Activated CD8-positive, alpha-beta memory T cell treated with anti-CD3 and anti-CD28 coated beads, Interleukin-2, amount 10 ng/mL, durations not matched to agents 7 days and 5 days (primary cell): Measurements from ENCODE around the gene NTSR1. TPM values are rescaled to one million over a fixed set of nuclear protein-coding genes. Genes with fewer than 3 reads are reported as not detected.

Experiments used
- ATAC-seq: fragments of 150-1000 bp; cut with Tn5 transposase; one replicate; pipeline ENCODE4 v1.10.0; 2021; ENCODE audit warnings: moderate library complexity
- CTCF ChIA-PET: fragments of 350-600 bp; sonication (Branson Sonifier 250); formaldehyde crosslinking; loops from one replicate; lab custom pipeline; 2021; ENCODE audit warnings: antibody characterized with exemption; lab: Charles Lee
- DNase-seq: peaks from one replicate; pipeline ENCODE4 v3.0.0-alpha.2; 2020
- H3K27ac Mint-ChIP-seq: one replicate; pipeline ENCODE4 v1.8.0; 2021; ENCODE audit warnings: mild to moderate bottlenecking, mixed read lengths
- H3K27me3 Mint-ChIP-seq: one replicate; pipeline ENCODE4 v1.8.0; 2021; ENCODE audit warnings: mixed read lengths
- H3K36me3 Mint-ChIP-seq: one replicate; pipeline ENCODE4 v1.8.0; 2021; ENCODE audit warnings: mild to moderate bottlenecking, mixed read lengths
- H3K4me1 Mint-ChIP-seq: one replicate; pipeline ENCODE4 v1.8.0; 2021; ENCODE audit warnings: mixed read lengths
- H3K4me3 Mint-ChIP-seq: one replicate; pipeline ENCODE4 v1.8.0; 2021; ENCODE audit warnings: mild to moderate bottlenecking, moderate library complexity, mixed read lengths
- H3K9me3 Mint-ChIP-seq: one replicate; pipeline ENCODE4 v1.8.0; 2022; ENCODE audit warnings: low read depth, mixed read lengths
- total RNA-seq, 2 experiments: library from RNA; stranded (reverse); gene quantifications; one replicate each; pipeline ENCODE4 v1.2.3, GENCODE V29; 2021

The NTSR1 gene
- total RNA-seq, 2 experiments from 2014 or later = not detected

- Mint-ChIP-seq H3K4me1 (peaks cover 25% of the 10 kb centered on the region), H3K4me3 (no peak overlapping the region), H3K27ac (no peak overlapping the region), H3K9me3 (no peaks in the 10 kb centered on the region), H3K27me3 (no peaks in the 10 kb centered on the region), H3K36me3 (no peaks in the 10 kb centered on the region)
- ATAC-seq (no peak), DNase-seq (no peak)
- CTCF ChIA-PET = interaction anchor here (1.2 kb wide), 1 partner anchor 35 kb away, joined by 4 read pairs; no protein-coding TSS in a partner anchor
Observed at GRCh38 chr20:62774762-62775161, 66.1 kb downstream of the NTSR1 start.

GRCh38 chr20:62775206-62775605 lies 66.6 kb downstream of the NTSR1 start:
- Mint-ChIP-seq H3K4me3 (no peak overlapping the region), H3K36me3 (no peaks in the 10 kb centered on the region), H3K4me1 (peaks cover 25% of the 10 kb centered on the region), H3K27me3 (no peaks in the 10 kb centered on the region), H3K9me3 (no peaks in the 10 kb centered on the region), H3K27ac (no peak overlapping the region)
- DNase-seq (no peak), ATAC-seq (no peak)
- CTCF ChIA-PET = interaction anchor here (1.2 kb wide), 1 partner anchor 36 kb away, joined by 4 read pairs; no protein-coding TSS in a partner anchor

- CTCF ChIA-PET = interaction anchor here (1.0 to 1.5 kb wide), 2 partner anchors 13 to 32 kb away, joined by 3 to 4 read pairs; no protein-coding TSS in a partner anchor
- Mint-ChIP-seq H3K27me3 (no peaks in the 10 kb centered on the region), H3K4me3 (peak overlapping the region; percentile 59)
Observed at GRCh38 chr20:62776035-62776691, 67.5 kb downstream of the NTSR1 start.

GRCh38 chr20:62776692-62777527 lies 68.3 kb downstream of the NTSR1 start:
- Mint-ChIP-seq H3K9me3 (no peaks in the 10 kb centered on the region), H3K27ac (peak overlapping the region; percentile 93), H3K27me3 (no peaks in the 10 kb centered on the region), H3K4me3 (peak overlapping the region; percentile 59), H3K36me3 (no peaks in the 10 kb centered on the region), H3K4me1 (peaks cover 25% of the 10 kb centered on the region)
- peak; percentile 90 for ATAC-seq
- peak; percentile 88 for DNase-seq
- CTCF ChIA-PET = interaction anchor here (1.0 to 1.5 kb wide), 2 partner anchors 13 to 31 kb away, joined by 3 to 4 read pairs; no protein-coding TSS in a partner anchor

More at GRCh38 chr20:62776035-62776691, 67.5 kb downstream of the NTSR1 start:
- peaks cover 25% of the 10 kb centered on the region for H3K4me1 Mint-ChIP-seq
- peak overlapping the region; percentile 88 for H3K27ac Mint-ChIP-seq
- DNase-seq (no peak), ATAC-seq (no peak)
- no peaks in the 10 kb centered on the region for H3K9me3 Mint-ChIP-seq
- no peaks in the 10 kb centered on the region for H3K36me3 Mint-ChIP-seq

- ATAC-seq (no peak), DNase-seq (no peak)
- Mint-ChIP-seq H3K27me3 (no peaks in the 10 kb centered on the region), H3K4me1 (peaks cover 25% of the 10 kb centered on the region), H3K4me3 (no peak overlapping the region), H3K36me3 (no peaks in the 10 kb centered on the region), H3K27ac (peak overlapping the region; percentile 93), H3K9me3 (no peaks in the 10 kb centered on the region)
- CTCF ChIA-PET = no interaction called here
Observed at GRCh38 chr20:62777528-62777830, 68.8 kb downstream of the NTSR1 start.

- ATAC-seq = no peak
- H3K27ac Mint-ChIP-seq = no peak overlapping the region
- CTCF ChIA-PET = no interaction called here
- H3K36me3 Mint-ChIP-seq = no peaks in the 10 kb centered on the region
- no peaks in the 10 kb centered on the region for H3K27me3 Mint-ChIP-seq
- H3K4me1 Mint-ChIP-seq = peaks cover 26% of the 10 kb centered on the region
- no peak overlapping the region for H3K4me3 Mint-ChIP-seq
- no peaks in the 10 kb centered on the region for H3K9me3 Mint-ChIP-seq
- DNase-seq = no peak
Observed at GRCh38 chr20:62778058-62778457, 69.4 kb downstream of the NTSR1 start.

GRCh38 chr20:62778601-62779416 lies 70.2 kb downstream of the NTSR1 start:
- Mint-ChIP-seq H3K27ac (no peak overlapping the region), H3K4me1 (peaks cover 29% of the 10 kb centered on the region), H3K36me3 (no peaks in the 10 kb centered on the region), H3K4me3 (no peak overlapping the region), H3K27me3 (no peaks in the 10 kb centered on the region), H3K9me3 (no peaks in the 10 kb centered on the region)
- CTCF ChIA-PET = interaction anchor here (1.0 to 1.2 kb wide), 2 partner anchors 13 to 30 kb away, joined by 3 to 10 read pairs; no protein-coding TSS in a partner anchor
- no peak for ATAC-seq
- no peak for DNase-seq

GRCh38 chr20:62779417-62779685 lies 70.7 kb downstream of the NTSR1 start:
- no peaks in the 10 kb centered on the region for H3K27me3 Mint-ChIP-seq
- CTCF ChIA-PET = interaction anchor here (1.0 to 1.2 kb wide), 2 partner anchors 12 to 29 kb away, joined by 3 to 10 read pairs; no protein-coding TSS in a partner anchor
- DNase-seq (no peak), ATAC-seq (no peak)
- no peaks in the 10 kb centered on the region for H3K9me3 Mint-ChIP-seq
- H3K36me3 Mint-ChIP-seq = no peaks in the 10 kb centered on the region
- peaks cover 29% of the 10 kb centered on the region for H3K4me1 Mint-ChIP-seq
- no peak overlapping the region for H3K4me3 Mint-ChIP-seq
- H3K27ac Mint-ChIP-seq = no peak overlapping the region

- H3K9me3 Mint-ChIP-seq = no peaks in the 10 kb centered on the region
- no peaks in the 10 kb centered on the region for H3K27me3 Mint-ChIP-seq
- peaks cover 29% of the 10 kb centered on the region for H3K4me1 Mint-ChIP-seq
- CTCF ChIA-PET = interaction anchor here (1.2 kb wide), 1 partner anchor 11 kb away, joined by 10 read pairs; no protein-coding TSS in a partner anchor
- ATAC-seq (no peak), DNase-seq (no peak)
- no peak overlapping the region for H3K4me3 Mint-ChIP-seq
- no peak overlapping the region for H3K27ac Mint-ChIP-seq
- H3K36me3 Mint-ChIP-seq = no peaks in the 10 kb centered on the region
Observed at GRCh38 chr20:62780204-62780603, 71.6 kb downstream of the NTSR1 start.

GRCh38 chr20:62780696-62781095 lies 72.1 kb downstream of the NTSR1 start:
- Mint-ChIP-seq H3K27ac (no peak overlapping the region), H3K9me3 (no peaks in the 10 kb centered on the region), H3K4me3 (no peak overlapping the region), H3K36me3 (no peaks in the 10 kb centered on the region), H3K27me3 (no peaks in the 10 kb centered on the region), H3K4me1 (peaks cover 24% of the 10 kb centered on the region)
- ATAC-seq = no peak
- no peak for DNase-seq
- CTCF ChIA-PET = interaction anchor here (2.1 kb wide), 1 partner anchor 11 kb away, joined by 12 read pairs; no protein-coding TSS in a partner anchor

- Mint-ChIP-seq H3K4me3 (no peak overlapping the region), H3K27ac (no peak overlapping the region), H3K27me3 (no peaks in the 10 kb centered on the region), H3K4me1 (peaks cover 12% of the 10 kb centered on the region), H3K36me3 (no peaks in the 10 kb centered on the region), H3K9me3 (no peaks in the 10 kb centered on the region)
- CTCF ChIA-PET = interaction anchor here (0.8 to 2.1 kb wide), 5 partner anchors 9 to 38 kb away, joined by 3 to 12 read pairs (median 3); no protein-coding TSS in a partner anchor
- ATAC-seq (no peak), DNase-seq (no peak)
Observed at GRCh38 chr20:62782149-62782892, 73.7 kb downstream of the NTSR1 start.

GRCh38 chr20:62782893-62783278 lies 74.2 kb downstream of the NTSR1 start:
- H3K27ac Mint-ChIP-seq = no peak overlapping the region
- CTCF ChIA-PET = interaction anchor here (0.8 to 1.5 kb wide), 5 partner anchors 8 to 39 kb away, joined by 3 to 4 read pairs (median 3); no protein-coding TSS in a partner anchor
- H3K36me3 Mint-ChIP-seq = no peaks in the 10 kb centered on the region

More at GRCh38 chr20:62782893-62783278, 74.2 kb downstream of the NTSR1 start:
- H3K4me1 Mint-ChIP-seq = peaks cover 11% of the 10 kb centered on the region
- DNase-seq (no peak), ATAC-seq (no peak)
- H3K9me3 Mint-ChIP-seq = no peaks in the 10 kb centered on the region
- H3K27me3 Mint-ChIP-seq = no peaks in the 10 kb centered on the region
- H3K4me3 Mint-ChIP-seq = no peak overlapping the region
